SK-N-SH (cell line): ENCODE results near the gene WDR26. TPM values are rescaled to one million over a fixed set of nuclear protein-coding genes. Genes with fewer than 3 reads are reported as not detected.

Experiments
- CTCF ChIA-PET: fragments of 300-600, 350-600 bp; formaldehyde crosslinking; extraction: SDS; loops from one replicate; lab custom pipeline; 2021; lab: Yijun Ruan, JAX
- POLR2A ChIA-PET: fragments of 350-600 bp; sonication (Branson Sonifier 250); formaldehyde crosslinking; extraction: SDS; loops from one replicate; lab custom pipeline; 2020; ENCODE audit warnings: antibody characterized with exemption, inconsistent platforms; lab: Yijun Ruan, JAX
- DNase-seq: peaks from one replicate; pipeline ENCODE4 v3.0.0; 2012
- H2AFZ ChIP-seq: fragments of 200-600 bp; sonication (generic); 2 replicates; pipeline ENCODE4 v1.8.1; 2016; ENCODE audit warnings: antibody characterized with exemption, mild to moderate bottlenecking, low read depth
- H3F3A ChIP-seq: fragments of 200-600 bp; sonication (generic); replicated peaks from 2 replicates; pipeline ENCODE3; 2016; ENCODE audit warnings: antibody characterized with exemption, mild to moderate bottlenecking; ENCODE audit not compliant: insufficient read depth
- H3K27ac ChIP-seq, 2 experiments: fragments of 200-500 bp in 1 of 2; fragments of 200-600 bp in 1 of 2; sonication (Bioruptor generic) in 1 of 2; sonication (generic), shearing (Covaris generic) in 1 of 2; 2 replicates each; pipeline versions ENCODE4 v1.5.1 to v1.6.1; 2014 to 2016; ENCODE audit warnings: low read depth in 2 of 2, inconsistent platforms in 1 of 2, low read length in 1 of 2, mild to moderate bottlenecking in 1 of 2, mixed read lengths in 1 of 2
- H3K27me3 ChIP-seq: fragments of 200-600 bp; sonication (generic), shearing (Covaris generic); 2 replicates; pipeline ENCODE4 v1.6.1; 2016; ENCODE audit warnings: mixed run types; ENCODE audit not compliant: insufficient read depth
- H3K36me3 ChIP-seq, 2 experiments: fragments of 200-500 bp in 1 of 2; fragments of 200-600 bp in 1 of 2; sonication (Bioruptor generic) in 1 of 2; sonication (generic) in 1 of 2; replicated peaks in 1 of 2; 2 replicates each; pipeline versions ENCODE3 to v1.5.1; 2014 to 2016; ENCODE audit warnings: low read length in 1 of 2, mild to moderate bottlenecking in 1 of 2; ENCODE audit not compliant: insufficient read depth in 2 of 2, control insufficient read depth in 1 of 2
- H3K4me1 ChIP-seq, 2 experiments: fragments of 200-500 bp in 1 of 2; fragments of 200-600 bp in 1 of 2; sonication (Bioruptor generic) in 1 of 2; sonication (generic), shearing (Covaris generic) in 1 of 2; 2 replicates each; pipeline versions ENCODE4 v1.5.1 to v1.6.1; 2014 to 2016; ENCODE audit warnings: low read depth in 1 of 2, low read length in 1 of 2, mixed run types in 1 of 2; ENCODE audit not compliant: insufficient read depth in 2 of 2, control insufficient read depth in 1 of 2
- H3K4me2 ChIP-seq: fragments of 200-600 bp; sonication (generic), shearing (Covaris generic); 2 replicates; pipeline ENCODE4 v1.6.1; 2017; ENCODE audit warnings: mixed run types
- H3K4me3 ChIP-seq, 2 experiments: fragments of 200-500 bp in 1 of 2; fragments of 200-600 bp in 1 of 2; sonication (Bioruptor generic) in 1 of 2; sonication (generic), shearing (Covaris generic) in 1 of 2; 2 replicates each; pipeline versions ENCODE4 v1.5.1 to v1.8.1; 2014 to 2016; ENCODE audit warnings: low read depth in 2 of 2, inconsistent platforms in 1 of 2, low read length in 1 of 2, mild to moderate bottlenecking in 1 of 2, mixed read lengths in 1 of 2, moderate library complexity in 1 of 2
- H3K79me2 ChIP-seq: fragments of 200-600 bp; sonication (generic); 2 replicates; pipeline ENCODE4 v1.8.1; 2017; ENCODE audit warnings: mild to moderate bottlenecking; ENCODE audit not compliant: insufficient read depth
- H3K9ac ChIP-seq: fragments of 200-600 bp; sonication (generic); 2 replicates; pipeline ENCODE4 v1.6.1; 2017; ENCODE audit warnings: mixed run types
- H3K9me2 ChIP-seq: fragments of 200-600 bp; sonication (generic); 2 replicates; pipeline ENCODE4 v1.6.1; 2017; ENCODE audit warnings: mixed run types
- H3K9me3 ChIP-seq: fragments of 200-600 bp; sonication (generic); 2 replicates; pipeline ENCODE4 v1.6.1; 2017; ENCODE audit warnings: mixed run types, mild to moderate bottlenecking, moderate library complexity
- H4K20me1 ChIP-seq: fragments of 200-600 bp; sonication (generic); 2 replicates; pipeline ENCODE4 v1.6.1; 2017; ENCODE audit warnings: mild to moderate bottlenecking, mixed run types; ENCODE audit not compliant: insufficient read depth
- CHD2 ChIP-seq: fragments of 150-350 bp; IDR thresholded peaks from 2 replicates; pipeline ENCODE4 v1.6.1; 2018; ENCODE audit warnings: low read length; ENCODE audit not compliant: partially characterized antibody
- CTCF ChIP-seq: fragments of 200-600 bp; sonication (generic); IDR thresholded peaks from 2 replicates; pipeline ENCODE4 v1.6.1; 2017; ENCODE audit warnings: antibody characterized with exemption, mild to moderate bottlenecking, moderate library complexity
- ELF1 ChIP-seq: IDR thresholded peaks from 2 replicates; pipeline ENCODE4 v1.4.0; 2012
- EP300 ChIP-seq, 2 experiments: IDR thresholded peaks; 2 replicates each; pipeline versions ENCODE4 v1.4.0 to v1.6.1; 2012; ENCODE audit warnings: borderline replicate concordance in 1 of 2, low read depth in 1 of 2, low read length in 1 of 2
- FOXM1 ChIP-seq: IDR thresholded peaks from 2 replicates; pipeline ENCODE4 v1.4.0; 2012; ENCODE audit warnings: low read depth, mild to moderate bottlenecking
- GATA2 ChIP-seq: sonication (generic); formaldehyde crosslinking; IDR thresholded peaks from 2 replicates; pipeline ENCODE4 v1.5.0; 2020; ENCODE audit warnings: mild to moderate bottlenecking, missing genetic modification reagents
- JUND ChIP-seq: IDR thresholded peaks from 2 replicates; pipeline ENCODE4 v1.4.0; 2012
- MXI1 ChIP-seq: IDR thresholded peaks from 2 replicates; pipeline ENCODE4 v1.6.1; 2012; ENCODE audit warnings: mild to moderate bottlenecking, low read depth, low read length, improper control_type of control experiment
- NRF1 ChIP-seq: IDR thresholded peaks from 2 replicates; pipeline ENCODE4 v1.6.1; 2012; ENCODE audit warnings: low read depth, mild to moderate bottlenecking, low read length
- PBX3 ChIP-seq: IDR thresholded peaks from 2 replicates; pipeline ENCODE4; 2012
- RCOR1 ChIP-seq: fragments of 150-350 bp; IDR thresholded peaks from 2 replicates; pipeline ENCODE4 v1.6.1; 2017; ENCODE audit warnings: antibody characterized with exemption, low read length
- RXRA ChIP-seq: IDR thresholded peaks from 2 replicates; pipeline ENCODE4 v1.4.0; 2012; ENCODE audit warnings: low read depth, mild to moderate bottlenecking, borderline replicate concordance
- SIN3A ChIP-seq: IDR thresholded peaks from 2 replicates; pipeline ENCODE4 v1.6.1; 2012; ENCODE audit warnings: low read depth, mild to moderate bottlenecking, low read length, moderate library complexity, borderline replicate concordance
- SMC3 ChIP-seq: IDR thresholded peaks from 2 replicates; pipeline ENCODE4 v1.6.1; 2012; ENCODE audit warnings: low read depth, low read length, improper control_type of control experiment
- TAF1 ChIP-seq: IDR thresholded peaks from 2 replicates; pipeline ENCODE4 v1.6.1; 2012; ENCODE audit warnings: low read depth, mild to moderate bottlenecking, low read length, moderate library complexity, borderline replicate concordance
- TCF12 ChIP-seq: IDR thresholded peaks from 2 replicates; pipeline ENCODE4 v1.4.0; 2012
- USF2 ChIP-seq: fragments of 150-350 bp; IDR thresholded peaks from 2 replicates; pipeline ENCODE4 v1.6.1; 2017; ENCODE audit warnings: antibody characterized with exemption, low read length, low read depth, borderline replicate concordance
- WGBS: methylation state at CpG from one replicate; pipeline ENCODE4 v1.1.6; 2017; ENCODE audit warnings: low lambda C conversion rate; 5-methylcytosine and 5-hydroxymethylcytosine counted together
- polyA plus RNA-seq, 3 experiments: library from polyadenylated mRNA; depleted of rRNA; stranded (reverse); fragments of >200 nt; gene quantifications; 2 replicates each; pipeline ENCODE4 v1.2.3, GENCODE V29; 2012
- TF ChIP-seq, protein P1 (sequence below): fragments of 150-350 bp; IDR thresholded peaks from 2 replicates; pipeline ENCODE4 v1.6.1; 2016; ENCODE audit warnings: mild to moderate bottlenecking, low read depth, low read length
- TF ChIP-seq, protein P2 (sequence below): IDR thresholded peaks from 2 replicates; pipeline ENCODE4 v1.4.0; 2012; ENCODE audit warnings: low read depth, borderline replicate concordance
- TF ChIP-seq, protein P3 (sequence below): IDR thresholded peaks from 2 replicates; pipeline ENCODE4 v1.6.1; 2012; ENCODE audit warnings: mild to moderate bottlenecking, low read depth, low read length, moderate library complexity

WDR26 gene
- polyA plus RNA-seq, 1 of the 3 experiments (the other 2 are of a cell fraction) = 21.2 TPM

DNA sequence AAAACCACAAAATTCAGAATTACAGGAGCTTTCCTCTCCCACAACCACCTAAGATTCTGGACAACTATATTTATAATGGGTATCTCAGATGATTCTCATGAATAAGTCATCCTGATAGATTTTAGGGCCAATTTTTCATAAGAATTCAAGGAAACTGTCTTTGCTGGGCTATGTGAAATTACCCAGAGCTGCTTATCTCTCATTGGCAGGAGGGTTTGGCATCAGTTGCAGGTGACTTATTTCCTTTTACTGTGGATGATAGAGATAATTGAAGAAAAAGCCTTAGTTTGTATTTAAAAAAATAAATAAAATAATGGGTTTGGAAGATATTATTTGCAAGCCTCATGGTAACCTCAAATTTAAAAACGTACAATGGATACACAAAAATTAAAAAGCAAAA is 38.2 kb upstream of the WDR26 start:
- no peaks in the 10 kb centered on the region for H3K9me2 ChIP-seq
- H3K4me3 ChIP-seq = no peak overlapping the region
- no peaks in the 10 kb centered on the region for H4K20me1 ChIP-seq
- no peak for TF ChIP-seq MXI1
- no peak for TF ChIP-seq SIN3A
- TF ChIP-seq, protein P1, sequence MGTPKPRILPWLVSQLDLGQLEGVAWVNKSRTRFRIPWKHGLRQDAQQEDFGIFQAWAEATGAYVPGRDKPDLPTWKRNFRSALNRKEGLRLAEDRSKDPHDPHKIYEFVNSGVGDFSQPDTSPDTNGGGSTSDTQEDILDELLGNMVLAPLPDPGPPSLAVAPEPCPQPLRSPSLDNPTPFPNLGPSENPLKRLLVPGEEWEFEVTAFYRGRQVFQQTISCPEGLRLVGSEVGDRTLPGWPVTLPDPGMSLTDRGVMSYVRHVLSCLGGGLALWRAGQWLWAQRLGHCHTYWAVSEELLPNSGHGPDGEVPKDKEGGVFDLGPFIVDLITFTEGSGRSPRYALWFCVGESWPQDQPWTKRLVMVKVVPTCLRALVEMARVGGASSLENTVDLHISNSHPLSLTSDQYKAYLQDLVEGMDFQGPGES = no peak
- TF ChIP-seq NRF1 = no peak
- TF ChIP-seq CTCF = no peak
- TF ChIP-seq TAF1 = no peak
- TF ChIP-seq FOXM1 = no peak
- TF ChIP-seq JUND = no peak
- no peak for TF ChIP-seq SMC3
- no peak for TF ChIP-seq EP300 (IDR thresholded peaks at IDR 0.05; ENCODE audit: borderline replicate concordance in 1 of 2, low read depth in 1 of 2, low read length in 1 of 2)
- TF ChIP-seq USF2 = no peak
- TF ChIP-seq, protein P2, sequence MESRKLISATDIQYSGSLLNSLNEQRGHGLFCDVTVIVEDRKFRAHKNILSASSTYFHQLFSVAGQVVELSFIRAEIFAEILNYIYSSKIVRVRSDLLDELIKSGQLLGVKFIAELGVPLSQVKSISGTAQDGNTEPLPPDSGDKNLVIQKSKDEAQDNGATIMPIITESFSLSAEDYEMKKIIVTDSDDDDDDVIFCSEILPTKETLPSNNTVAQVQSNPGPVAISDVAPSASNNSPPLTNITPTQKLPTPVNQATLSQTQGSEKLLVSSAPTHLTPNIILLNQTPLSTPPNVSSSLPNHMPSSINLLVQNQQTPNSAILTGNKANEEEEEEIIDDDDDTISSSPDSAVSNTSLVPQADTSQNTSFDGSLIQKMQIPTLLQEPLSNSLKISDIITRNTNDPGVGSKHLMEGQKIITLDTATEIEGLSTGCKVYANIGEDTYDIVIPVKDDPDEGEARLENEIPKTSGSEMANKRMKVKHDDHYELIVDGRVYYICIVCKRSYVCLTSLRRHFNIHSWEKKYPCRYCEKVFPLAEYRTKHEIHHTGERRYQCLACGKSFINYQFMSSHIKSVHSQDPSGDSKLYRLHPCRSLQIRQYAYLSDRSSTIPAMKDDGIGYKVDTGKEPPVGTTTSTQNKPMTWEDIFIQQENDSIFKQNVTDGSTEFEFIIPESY = no peak
- no peak for TF ChIP-seq RCOR1
- no peak for TF ChIP-seq TCF12
- TF ChIP-seq RXRA = no peak
- TF ChIP-seq ELF1 = no peak
- TF ChIP-seq, protein P3, sequence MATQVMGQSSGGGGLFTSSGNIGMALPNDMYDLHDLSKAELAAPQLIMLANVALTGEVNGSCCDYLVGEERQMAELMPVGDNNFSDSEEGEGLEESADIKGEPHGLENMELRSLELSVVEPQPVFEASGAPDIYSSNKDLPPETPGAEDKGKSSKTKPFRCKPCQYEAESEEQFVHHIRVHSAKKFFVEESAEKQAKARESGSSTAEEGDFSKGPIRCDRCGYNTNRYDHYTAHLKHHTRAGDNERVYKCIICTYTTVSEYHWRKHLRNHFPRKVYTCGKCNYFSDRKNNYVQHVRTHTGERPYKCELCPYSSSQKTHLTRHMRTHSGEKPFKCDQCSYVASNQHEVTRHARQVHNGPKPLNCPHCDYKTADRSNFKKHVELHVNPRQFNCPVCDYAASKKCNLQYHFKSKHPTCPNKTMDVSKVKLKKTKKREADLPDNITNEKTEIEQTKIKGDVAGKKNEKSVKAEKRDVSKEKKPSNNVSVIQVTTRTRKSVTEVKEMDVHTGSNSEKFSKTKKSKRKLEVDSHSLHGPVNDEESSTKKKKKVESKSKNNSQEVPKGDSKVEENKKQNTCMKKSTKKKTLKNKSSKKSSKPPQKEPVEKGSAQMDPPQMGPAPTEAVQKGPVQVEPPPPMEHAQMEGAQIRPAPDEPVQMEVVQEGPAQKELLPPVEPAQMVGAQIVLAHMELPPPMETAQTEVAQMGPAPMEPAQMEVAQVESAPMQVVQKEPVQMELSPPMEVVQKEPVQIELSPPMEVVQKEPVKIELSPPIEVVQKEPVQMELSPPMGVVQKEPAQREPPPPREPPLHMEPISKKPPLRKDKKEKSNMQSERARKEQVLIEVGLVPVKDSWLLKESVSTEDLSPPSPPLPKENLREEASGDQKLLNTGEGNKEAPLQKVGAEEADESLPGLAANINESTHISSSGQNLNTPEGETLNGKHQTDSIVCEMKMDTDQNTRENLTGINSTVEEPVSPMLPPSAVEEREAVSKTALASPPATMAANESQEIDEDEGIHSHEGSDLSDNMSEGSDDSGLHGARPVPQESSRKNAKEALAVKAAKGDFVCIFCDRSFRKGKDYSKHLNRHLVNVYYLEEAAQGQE = no peak
- TF ChIP-seq CHD2 = no peak
- no peak for TF ChIP-seq GATA2 (CRISPR knock-in tag)
- no peak for TF ChIP-seq PBX3
- H2AFZ ChIP-seq = no peak overlapping the region
- DNase-seq = no peak
- H3K27ac ChIP-seq = no peak overlapping the region
- H3F3A ChIP-seq = no peaks in the 10 kb centered on the region
- CTCF ChIA-PET = interaction anchor here (1.5 to 2.2 kb wide), 2 partner anchors 15 to 40 kb away, joined by 5 to 6 read pairs; no protein-coding TSS in a partner anchor
- WGBS = 80% methylated on average over 1 of the region's 1 CpG
- no peaks in the 10 kb centered on the region for H3K4me1 ChIP-seq
- no peaks in the 10 kb centered on the region; the same call in 1 of the 2 replicates for H3K79me2 ChIP-seq
- POLR2A ChIA-PET = no interaction called here
- no peak overlapping the region for H3K9ac ChIP-seq
- no peak overlapping the region for H3K4me2 ChIP-seq
- no peaks in the 10 kb centered on the region for H3K27me3 ChIP-seq
- H3K9me3 ChIP-seq = no peaks in the 10 kb centered on the region
- H3K36me3 ChIP-seq = no peaks in the 10 kb centered on the region
